ENCODE results near the gene CCDC86. TPM values are rescaled to one million over a fixed set of nuclear protein-coding genes. Genes with fewer than 3 reads are reported as not detected.

The CCDC86 gene
- total and polyA plus RNA-seq, 9 of the 15 experiments (the other 6 are each of a cell fraction or from before 2014, with no cell fraction given): 4.6 to 102 (median 25.2) TPM

DNA sequence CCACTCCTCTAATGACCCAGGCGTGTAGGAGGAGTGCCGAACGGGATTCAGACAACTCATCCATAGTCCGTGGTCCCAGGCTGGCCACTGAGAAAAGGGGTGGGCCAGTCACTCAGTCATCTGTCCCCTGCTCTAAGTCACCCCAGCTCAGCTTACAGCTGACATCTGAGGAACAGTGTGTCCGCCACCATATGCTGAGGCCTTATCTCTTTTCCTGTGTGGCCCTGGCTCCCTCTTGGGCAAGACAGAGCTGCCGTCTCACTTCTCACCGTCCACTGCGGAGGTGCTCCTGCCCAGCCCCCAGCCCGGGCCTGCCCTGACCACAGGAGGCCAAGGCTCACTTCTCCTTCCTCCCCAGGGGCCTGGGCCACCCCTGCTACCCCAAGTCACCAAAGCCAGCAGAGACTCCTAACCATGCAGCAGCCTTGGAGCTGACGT is 6.8 kb downstream of the CCDC86 start (continued):
- TF ChIP-seq, protein P1, sequence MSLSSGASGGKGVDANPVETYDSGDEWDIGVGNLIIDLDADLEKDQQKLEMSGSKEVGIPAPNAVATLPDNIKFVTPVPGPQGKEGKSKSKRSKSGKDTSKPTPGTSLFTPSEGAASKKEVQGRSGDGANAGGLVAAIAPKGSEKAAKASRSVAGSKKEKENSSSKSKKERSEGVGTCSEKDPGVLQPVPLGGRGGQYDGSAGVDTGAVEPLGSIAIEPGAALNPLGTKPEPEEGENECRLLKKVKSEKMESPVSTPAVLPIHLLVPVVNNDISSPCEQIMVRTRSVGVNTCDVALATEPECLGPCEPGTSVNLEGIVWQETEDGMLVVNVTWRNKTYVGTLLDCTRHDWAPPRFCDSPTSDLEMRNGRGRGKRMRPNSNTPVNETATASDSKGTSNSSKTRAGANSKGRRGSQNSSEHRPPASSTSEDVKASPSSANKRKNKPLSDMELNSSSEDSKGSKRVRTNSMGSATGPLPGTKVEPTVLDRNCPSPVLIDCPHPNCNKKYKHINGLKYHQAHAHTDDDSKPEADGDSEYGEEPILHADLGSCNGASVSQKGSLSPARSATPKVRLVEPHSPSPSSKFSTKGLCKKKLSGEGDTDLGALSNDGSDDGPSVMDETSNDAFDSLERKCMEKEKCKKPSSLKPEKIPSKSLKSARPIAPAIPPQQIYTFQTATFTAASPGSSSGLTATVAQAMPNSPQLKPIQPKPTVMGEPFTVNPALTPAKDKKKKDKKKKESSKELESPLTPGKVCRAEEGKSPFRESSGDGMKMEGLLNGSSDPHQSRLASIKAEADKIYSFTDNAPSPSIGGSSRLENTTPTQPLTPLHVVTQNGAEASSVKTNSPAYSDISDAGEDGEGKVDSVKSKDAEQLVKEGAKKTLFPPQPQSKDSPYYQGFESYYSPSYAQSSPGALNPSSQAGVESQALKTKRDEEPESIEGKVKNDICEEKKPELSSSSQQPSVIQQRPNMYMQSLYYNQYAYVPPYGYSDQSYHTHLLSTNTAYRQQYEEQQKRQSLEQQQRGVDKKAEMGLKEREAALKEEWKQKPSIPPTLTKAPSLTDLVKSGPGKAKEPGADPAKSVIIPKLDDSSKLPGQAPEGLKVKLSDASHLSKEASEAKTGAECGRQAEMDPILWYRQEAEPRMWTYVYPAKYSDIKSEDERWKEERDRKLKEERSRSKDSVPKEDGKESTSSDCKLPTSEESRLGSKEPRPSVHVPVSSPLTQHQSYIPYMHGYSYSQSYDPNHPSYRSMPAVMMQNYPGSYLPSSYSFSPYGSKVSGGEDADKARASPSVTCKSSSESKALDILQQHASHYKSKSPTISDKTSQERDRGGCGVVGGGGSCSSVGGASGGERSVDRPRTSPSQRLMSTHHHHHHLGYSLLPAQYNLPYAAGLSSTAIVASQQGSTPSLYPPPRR (CRISPR knock-in tag; IDR thresholded peaks at IDR 0.05; ENCODE audit: borderline replicate concordance): no peak
- TF ChIP-seq CHD2 (IDR thresholded peaks at IDR 0.05; ENCODE audit: low read depth, low read length) (no peak), FOXP1 (CRISPR knock-in tag; IDR thresholded peaks at IDR 0.05) (no peak), TBL1XR1 (IDR thresholded peaks at IDR 0.05; ENCODE audit: low read length in 2 of 2) (no peak), SIX5 (IDR thresholded peaks at IDR 0.05; ENCODE audit: borderline replicate concordance in 1 of 2, insufficient read depth in 1 of 2, low read depth in 1 of 2, low read length in 2 of 2) (no peak), STAG1 (CRISPR knock-in tag; IDR thresholded peaks at IDR 0.05; ENCODE audit: borderline replicate concordance) (no peak), CHD1 (IDR thresholded peaks at IDR 0.05; ENCODE audit: low read length) (no peak), SMAD1 (IDR thresholded peaks at IDR 0.05; ENCODE audit: low read depth, low read length, partially characterized antibody) (no peak), ZBTB7A (IDR thresholded peaks at IDR 0.05; ENCODE audit: borderline replicate concordance, control insufficient read depth, low read depth, low read length) (no peak), FOXJ3 (CRISPR knock-in tag; IDR thresholded peaks at IDR 0.05) (no peak), ZNF347 (CRISPR knock-in tag; IDR thresholded peaks at IDR 0.05; ENCODE audit: low read depth) (no peak), JUN (IDR thresholded peaks at IDR 0.05; ENCODE audit: borderline replicate concordance, low read depth, low read length) (no peak), JUN (CRISPR knock-in tag; IDR thresholded peaks at IDR 0.05; ENCODE audit: borderline replicate concordance) (no peak), ZC3H11A (IDR thresholded peaks at IDR 0.05; ENCODE audit: low read depth, low read length) (no peak), HBP1 (CRISPR knock-in tag; IDR thresholded peaks at IDR 0.05) (no peak)
- TF ChIP-seq, protein P2, sequence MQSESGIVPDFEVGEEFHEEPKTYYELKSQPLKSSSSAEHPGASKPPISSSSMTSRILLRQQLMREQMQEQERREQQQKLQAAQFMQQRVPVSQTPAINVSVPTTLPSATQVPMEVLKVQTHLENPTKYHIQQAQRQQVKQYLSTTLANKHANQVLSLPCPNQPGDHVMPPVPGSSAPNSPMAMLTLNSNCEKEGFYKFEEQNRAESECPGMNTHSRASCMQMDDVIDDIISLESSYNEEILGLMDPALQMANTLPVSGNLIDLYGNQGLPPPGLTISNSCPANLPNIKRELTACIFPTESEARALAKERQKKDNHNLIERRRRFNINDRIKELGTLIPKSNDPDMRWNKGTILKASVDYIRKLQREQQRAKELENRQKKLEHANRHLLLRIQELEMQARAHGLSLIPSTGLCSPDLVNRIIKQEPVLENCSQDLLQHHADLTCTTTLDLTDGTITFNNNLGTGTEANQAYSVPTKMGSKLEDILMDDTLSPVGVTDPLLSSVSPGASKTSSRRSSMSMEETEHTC (IDR thresholded peaks at IDR 0.05): no peak
- TF ChIP-seq, protein P3, sequence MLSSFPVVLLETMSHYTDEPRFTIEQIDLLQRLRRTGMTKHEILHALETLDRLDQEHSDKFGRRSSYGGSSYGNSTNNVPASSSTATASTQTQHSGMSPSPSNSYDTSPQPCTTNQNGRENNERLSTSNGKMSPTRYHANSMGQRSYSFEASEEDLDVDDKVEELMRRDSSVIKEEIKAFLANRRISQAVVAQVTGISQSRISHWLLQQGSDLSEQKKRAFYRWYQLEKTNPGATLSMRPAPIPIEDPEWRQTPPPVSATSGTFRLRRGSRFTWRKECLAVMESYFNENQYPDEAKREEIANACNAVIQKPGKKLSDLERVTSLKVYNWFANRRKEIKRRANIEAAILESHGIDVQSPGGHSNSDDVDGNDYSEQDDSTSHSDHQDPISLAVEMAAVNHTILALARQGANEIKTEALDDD (IDR thresholded peaks at IDR 0.05): no peak
- TF ChIP-seq, protein P4, sequence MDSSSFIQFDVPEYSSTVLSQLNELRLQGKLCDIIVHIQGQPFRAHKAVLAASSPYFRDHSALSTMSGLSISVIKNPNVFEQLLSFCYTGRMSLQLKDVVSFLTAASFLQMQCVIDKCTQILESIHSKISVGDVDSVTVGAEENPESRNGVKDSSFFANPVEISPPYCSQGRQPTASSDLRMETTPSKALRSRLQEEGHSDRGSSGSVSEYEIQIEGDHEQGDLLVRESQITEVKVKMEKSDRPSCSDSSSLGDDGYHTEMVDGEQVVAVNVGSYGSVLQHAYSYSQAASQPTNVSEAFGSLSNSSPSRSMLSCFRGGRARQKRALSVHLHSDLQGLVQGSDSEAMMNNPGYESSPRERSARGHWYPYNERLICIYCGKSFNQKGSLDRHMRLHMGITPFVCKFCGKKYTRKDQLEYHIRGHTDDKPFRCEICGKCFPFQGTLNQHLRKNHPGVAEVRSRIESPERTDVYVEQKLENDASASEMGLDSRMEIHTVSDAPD (CRISPR knock-in tag; IDR thresholded peaks at IDR 0.05): no peak
